GM18858 (cell line): ENCODE measurements around the gene BRSK1.
"Not testable (repeated sequence)": the region's sequence is repeated elsewhere in the genome, so short reads cannot be mapped to it uniquely, and the experiment has no call there.

ENCODE experiments used
- ATAC-seq: cut with Tn5 transposase; IDR thresholded peaks from one replicate; pipeline ENCODE4 v1.9.1; 2021; ENCODE audit not compliant: unreplicated experiment

Gene BRSK1

DNA sequence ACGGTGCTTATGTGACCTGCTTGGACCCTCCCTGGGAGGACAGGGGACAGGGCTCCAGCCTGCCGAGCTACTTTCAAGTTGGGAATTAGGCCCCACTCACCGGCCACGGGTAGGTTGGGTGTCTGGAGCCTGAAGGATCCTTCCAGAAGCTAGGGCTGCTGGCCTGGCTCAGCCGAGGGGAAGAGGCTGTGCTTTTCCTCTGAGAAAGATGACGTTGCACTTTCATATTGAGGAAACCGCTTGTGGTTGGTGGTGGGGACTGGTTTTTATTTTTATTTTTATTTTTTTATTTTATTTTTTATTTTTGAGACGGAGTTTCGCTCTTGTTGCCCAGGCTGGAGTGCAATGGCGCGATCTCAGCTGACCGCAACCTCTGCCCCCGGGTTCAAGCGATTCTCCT, 41.4 kb downstream of the BRSK1 start, which contains the start of gene TMEM150B:
TSS of gene TMEM150B (minus strand) at position 170 of the 400 bp plus-strand sequence. CDS start 4,305 bp downstream, outside the sequence.
- ATAC-seq: no peak

DNA sequence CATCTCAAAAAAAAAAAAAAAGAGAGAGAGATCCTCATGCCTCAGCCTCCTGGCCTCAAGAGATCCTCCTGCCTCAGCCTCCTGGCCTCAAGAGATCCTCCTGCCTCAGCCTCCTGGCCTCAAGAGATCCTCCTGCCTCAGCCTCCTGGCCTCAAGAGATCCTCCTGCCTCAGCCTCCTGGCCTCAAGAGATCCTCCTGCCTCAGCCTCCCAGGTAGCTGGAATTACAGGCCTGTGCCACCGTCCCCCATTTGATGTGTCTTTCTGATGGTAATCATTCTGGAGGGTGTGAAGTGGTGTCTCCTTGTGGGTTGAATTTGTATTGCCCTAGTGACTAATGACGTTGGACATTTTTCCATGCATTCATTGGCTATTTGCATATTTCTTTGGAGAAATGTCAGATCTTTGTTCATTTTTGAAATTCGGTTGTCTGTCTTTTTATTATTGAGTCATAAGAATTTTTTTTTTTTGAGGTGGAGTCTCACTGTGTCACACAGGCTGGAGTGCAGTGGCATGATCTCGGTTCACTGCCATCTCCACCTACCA, 45.0 kb downstream of the BRSK1 start:
- ATAC-seq: not testable (repeated sequence)

DNA sequence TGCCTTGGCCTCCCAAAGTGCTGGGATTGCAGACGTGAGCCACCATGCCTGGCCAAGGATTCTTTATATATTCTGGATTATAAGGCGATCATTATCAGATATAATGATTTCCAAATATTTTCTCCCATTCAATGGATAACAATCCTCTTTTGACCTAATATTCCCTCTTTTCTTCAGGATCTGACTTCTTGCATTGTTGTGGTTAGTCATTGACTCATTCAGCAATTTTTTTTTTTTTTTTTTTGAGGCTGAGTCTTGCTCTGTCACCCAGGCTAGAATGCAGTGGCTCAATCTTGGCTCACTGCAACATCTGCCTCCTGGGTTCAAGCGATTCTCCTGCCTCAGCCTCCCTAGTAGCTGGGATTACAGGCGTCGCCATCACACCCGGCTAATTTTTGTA, 46.0 kb downstream of the BRSK1 start:
- not testable (repeated sequence) for ATAC-seq

DNA sequence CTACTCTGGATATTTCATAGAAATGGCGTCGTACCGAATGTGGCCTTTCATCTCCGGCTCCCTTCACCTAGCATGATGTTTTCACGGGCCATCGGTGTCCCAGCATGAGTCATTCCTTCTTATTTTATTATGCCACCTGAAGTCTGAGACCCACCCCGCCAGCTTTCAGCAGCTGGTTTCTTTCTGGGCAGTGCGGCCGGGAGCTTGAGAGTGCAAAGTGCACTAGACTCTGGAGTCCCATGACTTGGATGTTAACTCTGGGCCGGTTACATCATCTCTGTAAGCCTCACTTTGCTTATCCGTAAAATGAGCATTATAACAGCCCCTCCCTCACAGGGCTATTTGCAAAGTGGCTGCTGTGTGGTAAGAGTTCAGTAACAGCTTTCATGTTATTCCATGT, 50.1 kb downstream of the BRSK1 start:
- no peak for ATAC-seq

DNA sequence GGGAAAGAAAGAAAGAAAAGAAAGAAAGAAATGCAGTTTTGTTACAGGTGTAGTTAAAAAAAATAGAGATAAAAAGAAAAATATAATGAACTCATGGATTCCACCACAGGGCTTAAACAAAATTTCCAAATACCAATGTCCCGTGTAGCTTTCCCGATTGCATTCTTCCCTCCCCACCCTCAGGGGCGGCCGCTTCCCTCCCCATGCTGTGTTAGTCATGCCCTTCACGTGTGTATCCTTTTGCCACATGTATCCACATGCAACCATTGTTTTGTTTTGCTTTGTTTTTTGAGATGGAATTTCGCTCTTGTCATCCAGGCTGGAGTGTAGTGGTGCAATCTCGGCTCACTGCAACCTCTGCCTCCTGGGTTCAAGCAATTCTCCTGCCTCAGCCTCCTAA, 52.3 kb downstream of the BRSK1 start:
- no peak for ATAC-seq

DNA sequence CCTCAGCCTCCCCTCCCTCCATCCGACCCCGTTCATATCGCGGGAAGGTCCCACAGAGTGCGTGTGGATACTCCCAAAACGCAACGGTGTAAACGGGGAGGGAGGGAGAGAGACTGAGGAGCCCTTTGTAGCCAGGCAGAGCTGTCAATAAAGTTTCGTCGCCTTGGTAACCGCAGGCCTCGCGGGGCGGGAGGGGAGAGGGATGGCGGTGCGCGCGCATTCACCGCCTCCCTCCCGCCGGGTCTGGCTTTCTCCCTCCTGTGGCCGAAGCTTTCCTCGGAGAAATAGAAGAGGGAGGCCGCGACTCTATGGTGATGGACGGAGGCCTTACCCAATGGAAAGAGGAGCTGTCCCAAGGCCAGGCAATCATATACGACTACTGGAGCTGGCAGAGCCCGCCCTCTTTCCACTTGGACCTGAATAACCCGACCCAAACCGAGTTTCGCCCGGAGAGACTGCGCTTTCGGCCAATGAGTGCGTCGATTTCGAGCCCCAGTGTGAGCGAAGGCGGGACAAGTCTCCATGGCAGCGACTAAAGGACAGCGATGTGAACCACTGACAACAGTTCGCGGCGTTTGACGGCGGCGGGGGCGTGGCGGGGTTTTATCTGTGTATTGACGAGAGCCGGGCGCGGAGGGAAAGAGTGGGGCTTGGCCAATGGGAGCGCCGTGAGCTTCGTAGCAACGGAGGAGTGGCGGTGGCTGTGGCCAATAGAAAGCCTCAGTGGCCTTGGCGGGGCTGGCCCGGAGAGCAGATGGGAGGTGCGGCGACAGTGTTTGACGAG, 55.5 kb downstream of the BRSK1 start, which contains the start of gene KMT5C:
TSS of gene KMT5C (plus strand) at position 772 of the 784 bp plus-strand sequence. CDS start 2,061 bp downstream, outside the sequence.
- peak; percentile 64 for ATAC-seq

DNA sequence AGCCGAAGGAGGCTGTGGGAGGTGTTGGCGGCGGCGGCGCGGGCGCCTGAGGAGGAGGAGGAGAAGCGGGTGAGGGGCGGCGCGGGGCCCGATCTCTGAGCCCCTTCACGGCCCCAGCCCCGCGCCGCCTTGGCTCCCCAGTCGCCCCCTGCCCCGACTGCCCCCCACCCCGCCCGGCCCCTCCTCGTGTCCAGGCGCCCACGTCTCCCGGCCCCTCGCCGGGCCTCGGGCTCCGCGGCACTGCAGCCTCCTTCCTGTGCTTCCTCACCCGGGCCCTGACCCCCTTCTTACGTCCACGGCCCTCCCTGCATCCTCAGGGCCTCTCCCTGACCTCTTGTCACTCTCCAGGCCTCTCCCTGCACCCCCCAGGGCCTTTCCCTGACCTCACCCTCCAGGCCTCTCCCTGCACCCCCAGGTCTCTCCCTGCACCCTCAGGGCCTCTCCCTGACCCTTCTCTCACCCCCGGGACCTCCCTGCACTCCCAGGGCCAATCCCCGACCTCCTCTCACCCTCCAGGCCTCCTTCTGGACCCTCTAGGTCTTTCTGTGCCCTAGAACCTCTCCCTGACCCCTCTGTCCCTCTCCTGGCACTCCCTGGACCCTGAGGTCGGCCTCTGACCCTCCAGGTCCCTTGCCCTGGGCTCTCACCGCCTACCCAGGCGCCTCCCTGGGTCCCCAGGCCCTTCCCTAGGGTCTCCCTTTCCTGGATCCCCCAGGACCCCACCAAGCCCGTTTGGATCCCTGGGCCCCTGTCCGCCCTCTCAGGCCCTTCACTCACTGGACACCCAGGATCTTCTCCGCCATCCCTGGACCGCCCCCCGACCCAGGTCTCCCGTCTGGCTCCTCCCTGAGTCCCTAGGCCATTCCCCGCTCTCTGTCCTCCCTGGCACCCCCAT, 56.3 kb downstream of the BRSK1 start:
- no peak for ATAC-seq

DNA sequence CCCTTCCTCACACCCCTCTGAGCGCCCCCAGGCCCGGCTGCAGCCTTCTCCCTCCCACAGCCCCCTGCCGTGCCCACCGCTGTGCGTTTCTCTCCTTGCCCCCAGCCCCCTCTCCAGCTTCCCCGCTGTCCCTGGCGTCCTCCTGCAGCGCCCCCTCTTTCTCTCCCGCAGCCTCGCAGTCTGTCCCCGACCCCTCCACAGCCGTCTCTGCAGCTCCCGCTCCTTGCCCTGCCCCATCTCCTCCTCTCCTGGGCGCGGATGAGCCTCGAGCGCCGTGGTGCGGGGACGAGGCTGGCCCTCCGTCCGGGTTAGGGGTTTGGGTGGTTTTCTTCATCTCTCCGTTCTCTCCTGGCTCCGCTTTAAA, 57.0 kb downstream of the BRSK1 start:
- no peak for ATAC-seq

DNA sequence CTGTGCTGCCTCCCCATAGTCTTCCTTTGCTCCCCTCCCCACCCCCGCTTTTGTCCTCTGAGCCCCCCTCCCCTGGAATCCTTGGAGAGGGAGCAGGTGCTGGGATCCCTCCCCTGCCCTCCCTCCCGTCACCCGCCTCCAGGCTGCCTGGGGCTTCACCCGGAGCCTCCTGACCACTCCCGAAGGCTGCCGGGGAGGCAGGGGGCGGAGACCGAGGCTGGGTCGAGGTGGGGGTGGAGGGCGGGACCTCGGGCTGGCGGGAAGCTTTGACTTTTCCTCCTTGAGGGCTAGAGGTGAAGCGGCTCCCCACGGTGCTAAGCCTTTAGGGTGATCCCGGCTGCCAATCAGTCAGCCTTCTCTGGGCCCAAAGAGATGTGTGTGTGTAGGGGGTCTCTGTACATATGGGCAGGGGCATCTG, 57.4 kb downstream of the BRSK1 start:
- no peak for ATAC-seq

DNA sequence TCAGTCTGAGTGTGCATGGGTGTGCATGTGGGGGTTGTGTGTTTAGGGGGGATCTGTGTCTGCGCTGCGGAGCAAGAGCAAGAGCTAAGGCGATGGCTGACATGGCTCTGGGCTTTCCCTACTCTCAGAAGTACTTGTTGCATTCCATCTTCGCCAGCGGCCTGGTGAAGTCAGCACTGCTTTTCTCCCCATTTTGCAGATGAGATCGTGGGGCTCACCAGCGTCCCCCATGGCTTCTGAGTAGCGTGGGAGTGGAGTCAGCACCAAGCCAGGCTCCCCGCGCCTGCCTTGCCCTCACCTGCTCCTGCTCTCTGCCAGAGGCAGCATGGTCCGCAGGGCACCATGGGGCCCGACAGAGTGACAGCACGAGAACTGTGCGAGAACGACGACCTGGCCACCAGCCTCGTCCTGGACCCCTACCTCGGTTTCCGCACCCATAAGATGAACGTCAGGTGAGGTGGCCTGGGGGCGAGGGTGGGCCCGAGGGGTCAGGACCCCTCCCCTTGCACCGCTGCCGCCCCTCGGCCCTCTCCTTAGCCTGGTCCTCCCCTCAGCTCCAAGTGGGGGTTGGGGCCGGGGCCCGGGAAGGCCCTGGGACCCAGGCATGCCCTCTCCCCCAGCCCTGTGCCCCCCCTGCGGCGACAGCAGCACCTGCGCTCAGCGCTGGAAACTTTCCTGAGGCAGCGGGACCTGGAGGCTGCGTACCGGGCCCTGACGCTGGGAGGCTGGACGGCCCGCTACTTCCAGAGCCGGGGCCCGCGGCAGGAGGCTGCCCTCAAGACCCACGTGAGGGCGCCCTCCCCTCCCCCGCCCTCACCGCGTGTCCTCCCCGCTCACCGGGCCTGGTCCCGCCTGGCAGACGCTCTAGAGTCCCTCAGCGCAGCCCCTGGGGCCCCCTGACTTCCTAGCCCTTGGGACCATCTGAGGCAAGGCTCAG, 58.1 kb downstream of the BRSK1 start:
- ATAC-seq: no peak

DNA sequence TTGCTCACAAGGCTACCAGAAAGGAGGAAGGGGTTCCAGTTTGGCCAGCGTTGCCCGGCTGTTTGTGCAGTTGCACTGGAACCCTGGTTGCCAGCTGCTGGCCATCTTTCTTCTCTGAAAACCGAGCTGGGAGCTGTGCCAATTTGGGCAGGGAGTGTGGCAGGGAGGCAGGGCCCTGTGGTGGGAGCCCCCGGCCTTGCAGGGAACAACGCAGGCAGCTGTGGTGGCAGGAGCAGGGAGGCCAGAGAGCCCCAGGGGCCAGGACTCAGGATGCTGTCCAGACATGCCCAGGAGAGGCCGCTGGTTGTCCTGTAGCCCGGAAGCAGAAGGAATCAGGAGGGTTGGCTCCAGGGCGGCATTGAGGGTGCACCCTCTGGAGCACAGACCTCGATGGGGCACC, 60.6 kb downstream of the BRSK1 start:
- no peak for ATAC-seq

DNA sequence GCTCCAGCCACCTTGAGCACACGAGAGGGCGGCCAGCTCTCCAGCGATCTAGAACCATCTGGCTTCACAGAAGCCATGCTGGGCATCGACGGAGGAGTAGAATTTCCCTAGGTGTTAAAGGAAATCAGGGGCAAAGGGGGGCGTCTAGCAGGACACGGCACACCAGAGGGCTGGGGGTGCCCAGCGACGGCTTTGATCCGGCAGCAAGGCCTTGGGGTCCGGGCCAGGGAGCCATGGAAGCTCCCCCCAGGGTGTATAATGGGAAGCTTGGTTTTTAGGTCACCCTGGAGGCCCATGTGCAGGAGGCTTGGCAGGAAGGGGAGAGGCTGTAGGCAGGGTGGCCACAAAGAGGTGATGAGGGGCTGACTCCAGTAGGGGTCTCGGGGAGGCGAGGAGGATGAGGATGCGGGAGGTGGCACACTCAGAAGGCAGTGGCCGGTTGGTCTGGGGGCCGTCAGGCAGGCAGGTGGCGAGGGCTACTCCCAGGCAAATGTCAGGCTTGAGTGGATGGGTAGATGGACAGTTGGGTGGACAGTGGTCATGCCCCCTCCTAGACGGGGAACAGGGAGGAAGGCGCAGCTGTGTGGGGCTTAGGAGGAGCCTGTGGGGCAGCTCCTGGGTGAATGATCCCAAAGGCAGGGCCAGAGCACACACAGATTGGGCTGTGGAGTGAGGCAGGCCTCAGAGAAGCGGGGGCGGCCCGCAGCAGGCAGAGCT, 61.5 kb downstream of the BRSK1 start:
- ATAC-seq: no peak

DNA sequence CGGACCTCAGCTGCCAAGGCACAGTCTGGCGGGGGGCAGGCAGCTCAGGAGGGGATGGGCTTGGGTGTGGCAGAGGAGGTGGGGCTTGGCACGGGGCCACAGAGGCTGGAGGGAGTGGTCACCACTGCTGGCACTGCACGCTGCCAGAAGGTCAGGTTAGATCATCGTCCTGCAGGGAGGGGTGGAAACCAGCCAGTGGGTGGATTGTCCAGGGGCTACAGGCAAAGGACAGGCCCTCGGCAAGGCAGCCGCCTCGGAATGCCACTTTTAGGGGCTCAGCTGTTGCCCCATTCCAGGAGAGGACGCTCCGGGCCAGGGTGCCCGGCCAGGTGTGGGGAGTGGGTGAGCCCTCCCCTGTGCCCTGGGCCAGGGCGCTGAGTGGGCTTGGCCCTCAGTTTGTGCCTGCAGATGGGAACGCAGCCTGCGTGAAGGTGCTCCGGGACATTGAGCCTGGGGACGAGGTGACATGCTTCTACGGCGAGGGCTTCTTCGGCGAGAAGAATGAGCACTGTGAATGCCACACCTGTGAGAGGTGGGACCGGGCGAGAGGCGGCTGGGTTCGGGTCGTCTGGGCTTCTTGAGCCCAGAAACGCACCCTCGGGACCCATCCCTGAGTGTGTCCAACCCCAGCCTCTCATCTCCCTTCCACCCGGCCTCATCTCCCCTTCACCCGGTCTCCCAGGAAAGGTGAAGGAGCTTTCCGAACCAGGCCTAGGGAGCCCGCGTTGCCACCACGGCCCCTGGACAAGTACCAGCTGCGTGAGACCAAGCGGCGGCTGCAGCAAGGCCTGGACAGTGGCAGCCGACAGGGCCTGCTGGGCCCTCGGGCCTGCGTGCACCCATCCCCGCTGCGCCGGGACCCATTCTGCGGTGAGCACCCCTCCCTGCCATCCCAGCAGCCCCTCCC, 62.3 kb downstream of the BRSK1 start:
- no peak for ATAC-seq

DNA sequence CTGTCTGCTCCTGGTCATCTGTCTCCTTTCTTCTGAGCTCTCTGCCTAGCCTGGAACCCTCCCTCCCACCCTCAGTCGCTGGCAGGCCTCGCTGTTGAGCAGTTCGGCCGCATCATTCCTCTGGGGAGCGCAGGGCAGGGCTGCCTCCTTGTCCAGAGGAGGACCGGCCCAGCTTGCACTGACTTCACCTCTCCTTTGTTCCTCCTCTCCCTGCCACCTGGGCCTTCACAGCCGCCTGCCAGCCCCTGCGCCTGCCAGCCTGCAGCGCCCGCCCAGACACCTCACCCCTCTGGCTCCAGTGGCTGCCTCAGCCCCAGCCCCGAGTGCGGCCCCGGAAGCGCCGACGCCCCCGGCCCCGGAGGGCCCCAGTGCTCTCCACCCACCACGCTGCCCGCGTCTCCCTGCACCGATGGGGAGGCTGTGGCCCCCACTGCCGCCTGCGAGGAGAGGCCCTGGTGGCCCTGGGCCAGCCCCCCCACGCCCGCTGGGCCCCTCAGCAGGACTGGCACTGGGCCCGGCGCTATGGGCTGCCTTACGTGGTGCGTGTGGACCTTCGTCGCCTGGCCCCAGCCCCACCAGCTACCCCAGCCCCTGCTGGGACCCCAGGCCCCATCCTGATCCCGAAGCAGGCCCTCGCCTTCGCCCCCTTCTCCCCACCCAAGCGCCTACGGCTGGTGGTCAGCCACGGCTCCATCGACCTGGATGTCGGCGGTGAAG, 63.1 kb downstream of the BRSK1 start:
- no peak for ATAC-seq

DNA sequence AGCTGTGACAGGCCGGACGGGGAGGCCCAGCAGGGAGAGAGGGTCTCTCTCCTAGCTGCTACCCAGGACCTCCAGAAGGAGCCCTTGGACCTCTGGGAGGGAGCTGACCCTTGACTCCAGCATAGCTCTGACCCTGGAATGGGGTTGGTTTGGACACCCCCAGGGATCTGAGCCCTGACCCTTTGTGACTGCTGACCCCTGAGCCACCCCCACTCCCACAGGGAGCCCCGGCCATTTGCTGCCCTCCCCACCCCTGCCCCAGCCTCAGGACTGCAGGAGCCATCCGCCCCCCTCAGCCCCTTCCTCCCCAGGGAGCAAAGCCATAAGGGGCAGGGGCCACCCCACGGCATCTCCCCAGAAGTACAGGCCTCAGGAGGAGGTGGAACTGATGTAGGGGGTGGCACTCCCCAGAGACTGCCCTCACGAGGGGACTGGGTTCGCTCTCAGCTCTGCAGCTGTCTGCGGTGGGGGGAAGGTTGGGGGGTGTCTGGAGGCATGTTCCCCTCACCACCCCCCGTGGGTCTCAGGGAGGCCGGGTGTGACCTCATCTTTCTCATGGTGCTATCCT, 63.7 kb downstream of the BRSK1 start:
- ATAC-seq: no peak

DNA sequence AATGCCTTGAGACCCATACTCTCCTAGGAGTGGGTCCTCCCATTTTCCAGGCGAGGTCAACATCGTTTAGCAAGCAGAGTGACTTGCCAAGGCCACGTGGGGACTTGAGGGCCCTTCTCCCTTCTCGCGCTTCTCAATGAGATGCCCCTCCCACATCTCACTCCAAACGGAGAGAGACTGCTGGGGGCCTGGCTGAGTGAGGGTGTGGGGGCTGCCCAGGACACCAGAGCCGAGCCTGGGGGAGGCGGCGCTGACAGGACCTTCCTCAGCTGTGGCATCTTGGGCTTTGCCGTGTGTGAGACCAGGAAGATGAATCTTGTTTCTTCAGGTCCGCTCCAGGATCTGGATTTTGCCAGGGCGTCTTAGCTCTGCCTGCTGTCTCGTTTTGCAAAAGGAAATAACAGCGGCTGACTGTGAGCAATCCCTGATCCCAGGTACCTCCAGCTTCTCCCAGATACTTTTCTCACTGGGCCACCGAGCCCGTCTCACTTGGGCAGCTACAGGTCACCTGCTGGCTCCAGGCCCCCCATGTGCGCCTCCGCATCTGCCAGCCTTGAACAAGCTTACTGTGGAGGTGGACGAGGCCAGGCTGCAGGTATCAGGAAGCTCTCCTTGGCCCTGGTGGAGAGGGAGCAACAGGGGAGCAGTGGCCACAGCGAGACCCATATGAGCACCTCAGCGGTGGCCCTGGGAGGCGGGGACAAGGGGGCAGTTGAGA, 64.7 kb downstream of the BRSK1 start:
- ATAC-seq: no peak

DNA sequence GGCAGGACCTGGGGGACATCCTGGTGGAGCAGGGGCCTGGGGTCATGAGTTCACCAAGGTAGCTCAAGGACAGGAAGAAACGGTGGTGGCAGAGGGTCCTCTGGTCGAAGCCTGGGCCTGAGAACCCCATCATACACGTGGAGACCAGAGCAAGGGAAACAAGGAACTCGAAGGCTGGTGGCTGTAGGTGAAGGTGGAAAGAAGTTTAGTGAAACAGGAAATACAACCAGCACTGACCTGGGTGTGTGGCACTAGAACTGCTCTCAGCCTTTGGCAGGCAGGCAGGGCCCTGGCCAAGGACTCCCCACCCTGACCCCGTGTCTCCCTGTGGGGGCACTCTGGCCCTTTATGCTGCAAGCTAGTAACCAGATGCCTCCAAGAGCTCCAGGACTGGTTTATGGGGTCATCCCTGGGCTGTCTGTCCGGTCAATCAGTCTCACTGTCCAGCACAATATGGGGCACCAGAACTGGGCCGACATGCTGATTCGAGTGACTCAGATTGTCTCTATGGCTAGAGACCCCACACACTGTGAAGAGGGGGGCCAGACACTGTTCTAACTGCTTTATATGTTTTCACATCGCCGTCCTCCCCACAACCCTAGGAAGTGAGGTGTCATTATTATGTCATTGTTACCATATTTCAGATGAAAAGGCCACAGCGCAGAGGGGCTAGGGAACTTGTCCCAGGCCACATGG, 67.0 kb downstream of the BRSK1 start:
- no peak for ATAC-seq
